Forelimb muscle (tissue), 1 donor: ENCODE measurements around the gene BICD2. TPM values are rescaled to one million over a fixed set of nuclear protein-coding genes. Genes with fewer than 3 reads are reported as not detected.

Experiments used
- DNase-seq: peaks from one replicate; pipeline ENCODE4 v3.0.0-alpha.2; 2013; ENCODE audit warnings: low read depth
- polyA plus RNA-seq: library from polyadenylated mRNA; unstranded; fragments of 120-200 nt; gene quantifications from one replicate; pipeline ENCODE4 v1.2.1, GENCODE V29; 2013; ENCODE audit not compliant: insufficient read length

The BICD2 gene
- polyA plus RNA-seq, 1 donor = 25.2 TPM

DNA sequence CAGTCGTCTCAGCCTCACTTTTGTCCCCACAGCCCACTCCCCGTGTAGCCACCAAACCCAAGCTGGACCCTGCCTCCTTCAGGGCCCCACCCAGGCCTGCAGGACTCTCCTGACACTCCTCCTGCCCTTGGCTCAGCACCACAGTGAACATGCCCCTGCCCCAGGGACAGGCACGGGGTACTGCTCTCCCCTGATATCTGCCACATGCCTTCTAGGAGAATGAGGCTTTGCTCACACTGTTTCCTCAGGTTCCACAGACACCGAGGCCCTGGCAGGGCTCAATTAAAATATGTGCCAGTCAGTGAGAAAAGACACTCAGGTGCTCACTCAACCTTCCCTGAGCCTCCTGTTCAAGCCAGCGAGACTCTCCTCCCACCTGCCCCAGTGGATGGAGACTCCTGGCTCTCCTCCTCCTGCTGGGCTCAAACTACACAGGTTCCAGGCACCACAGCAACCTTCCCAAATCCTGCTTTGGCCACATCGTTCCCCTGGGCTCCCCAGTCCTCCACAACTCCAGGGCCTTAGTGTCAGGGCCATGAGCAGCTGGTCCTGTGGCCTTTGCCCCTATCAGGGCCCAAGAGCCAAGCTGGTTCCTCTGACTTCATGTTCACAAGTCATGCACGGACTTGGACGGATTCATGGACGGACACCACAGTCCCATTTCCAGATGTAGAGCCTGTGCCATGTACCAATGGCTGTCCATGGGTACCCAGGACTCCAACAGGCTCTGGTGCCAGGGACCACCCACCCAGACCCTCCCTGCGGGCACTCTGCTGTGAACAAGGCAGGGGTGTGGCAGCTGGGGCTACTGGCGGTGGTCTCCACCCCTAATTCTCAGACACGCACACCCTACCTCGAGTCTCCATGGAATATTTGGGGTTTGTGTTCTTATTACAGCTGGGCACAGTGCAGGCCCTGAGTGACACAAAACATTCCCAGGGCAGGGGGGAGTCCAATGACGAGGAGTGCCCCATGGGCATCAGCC lies 36.6 kb downstream of the BICD2 start:
- DNase-seq = no peak

DNA sequence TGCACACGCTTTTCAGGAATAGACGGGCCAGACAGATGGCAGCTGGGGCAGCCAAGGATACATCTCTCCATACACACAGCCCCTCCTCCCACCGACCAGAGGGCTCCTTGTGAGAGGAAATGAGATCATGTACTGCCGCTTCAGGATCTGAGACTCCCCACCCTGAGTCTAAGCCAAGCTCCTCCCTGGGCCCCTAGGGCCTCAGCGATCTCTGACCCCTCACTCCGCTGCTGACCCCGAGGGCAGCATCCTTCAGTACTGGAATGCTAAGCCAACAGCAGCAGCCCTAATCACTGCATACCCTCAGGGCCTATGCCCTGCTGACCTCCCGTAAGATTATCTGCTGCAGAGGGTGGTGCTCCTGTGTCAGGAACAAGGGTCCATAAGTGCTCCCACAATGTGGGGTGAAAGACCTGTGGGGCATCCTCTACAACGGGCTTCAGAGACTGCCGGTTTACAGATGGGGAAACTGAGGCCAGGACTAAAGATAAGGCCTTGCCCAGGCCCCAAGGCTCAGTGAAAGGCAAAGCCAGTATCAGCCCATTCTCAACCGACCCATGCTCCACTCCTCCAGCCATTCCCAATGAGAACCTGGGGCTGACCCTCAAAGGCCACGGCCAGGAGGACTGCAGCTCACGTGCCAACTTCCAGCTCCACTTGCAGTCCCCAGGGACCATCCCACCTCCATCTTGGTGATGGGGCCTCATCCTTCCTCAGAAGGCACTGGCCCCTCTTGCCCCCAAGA lies 37.5 kb downstream of the BICD2 start:
- DNase-seq = no peak

DNA sequence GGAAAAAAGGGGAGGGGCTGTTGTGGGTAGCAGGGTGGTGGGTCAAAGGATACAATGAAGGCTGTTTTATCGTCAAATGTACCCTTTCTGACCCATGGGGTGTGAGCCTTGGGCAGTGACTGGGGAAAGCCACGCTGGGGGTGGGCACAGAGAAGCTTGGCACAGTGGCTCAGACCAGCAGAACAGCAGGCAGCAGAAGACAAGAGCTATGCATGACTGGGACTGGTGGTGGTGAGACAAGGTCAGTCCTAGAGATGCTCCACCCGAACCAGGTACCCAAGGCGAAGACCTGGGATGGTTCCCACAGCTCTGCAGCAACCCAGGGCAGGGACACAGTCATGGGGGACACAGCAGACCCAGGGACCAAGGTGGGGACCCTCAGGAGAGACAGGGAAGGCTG lies 38.3 kb downstream of the BICD2 start:
- DNase-seq = no peak

DNA sequence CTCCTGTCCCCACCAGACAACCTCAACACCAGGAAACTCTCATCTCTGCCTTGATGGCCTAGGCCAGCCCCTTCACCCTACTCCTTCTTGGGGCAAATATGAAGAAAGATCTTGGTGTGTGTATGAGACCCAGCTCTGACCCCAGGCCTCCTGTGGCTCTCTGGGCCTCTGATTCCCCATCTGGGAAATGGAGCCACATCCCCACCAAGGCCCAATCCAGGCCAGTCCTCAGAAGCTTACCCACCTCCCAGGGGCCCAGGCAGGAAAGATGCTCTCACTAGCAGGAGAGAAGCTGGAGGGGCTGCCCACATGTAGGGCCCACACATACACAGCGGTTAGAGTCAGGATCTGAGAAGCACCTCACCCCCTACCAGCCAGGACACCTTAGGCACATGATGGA lies 38.9 kb downstream of the BICD2 start:
- DNase-seq = no peak

DNA sequence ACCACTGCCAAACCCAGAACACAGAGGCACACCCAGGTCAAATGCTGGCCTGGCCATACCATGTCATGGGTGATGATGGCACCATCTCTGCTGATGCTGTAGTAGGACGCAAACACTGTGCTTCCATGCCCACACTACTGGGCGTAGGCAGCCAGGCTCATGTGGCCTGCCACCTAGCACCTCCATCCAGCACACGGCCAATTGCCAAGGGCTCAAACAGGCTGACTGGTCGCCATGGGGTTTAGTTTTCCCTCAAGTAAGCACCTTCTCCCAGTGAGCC lies 39.4 kb downstream of the BICD2 start:
- no peak for DNase-seq

GRCh38 chr9:92724528-92725265 lies 39.9 kb downstream of the BICD2 start:
- no peak for DNase-seq

- no peak for DNase-seq
Observed at GRCh38 chr9:92723801-92724323, 40.8 kb downstream of the BICD2 start.

DNA sequence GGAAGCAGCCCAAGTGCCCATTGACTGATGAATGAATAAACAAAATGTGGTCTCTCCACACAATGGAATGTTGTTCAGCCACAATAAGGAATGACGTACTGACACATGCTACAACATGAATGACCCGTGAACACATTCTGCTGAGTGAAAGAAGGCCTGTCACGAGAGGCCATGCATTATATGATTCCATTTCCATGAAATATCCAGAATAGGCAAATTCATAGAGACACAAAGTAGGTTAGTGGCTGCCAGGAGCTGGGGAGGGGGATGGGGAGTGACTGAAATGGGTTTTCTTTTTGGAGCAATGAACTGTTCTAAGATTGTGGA lies 41.4 kb downstream of the BICD2 start:
- DNase-seq = no peak

DNA sequence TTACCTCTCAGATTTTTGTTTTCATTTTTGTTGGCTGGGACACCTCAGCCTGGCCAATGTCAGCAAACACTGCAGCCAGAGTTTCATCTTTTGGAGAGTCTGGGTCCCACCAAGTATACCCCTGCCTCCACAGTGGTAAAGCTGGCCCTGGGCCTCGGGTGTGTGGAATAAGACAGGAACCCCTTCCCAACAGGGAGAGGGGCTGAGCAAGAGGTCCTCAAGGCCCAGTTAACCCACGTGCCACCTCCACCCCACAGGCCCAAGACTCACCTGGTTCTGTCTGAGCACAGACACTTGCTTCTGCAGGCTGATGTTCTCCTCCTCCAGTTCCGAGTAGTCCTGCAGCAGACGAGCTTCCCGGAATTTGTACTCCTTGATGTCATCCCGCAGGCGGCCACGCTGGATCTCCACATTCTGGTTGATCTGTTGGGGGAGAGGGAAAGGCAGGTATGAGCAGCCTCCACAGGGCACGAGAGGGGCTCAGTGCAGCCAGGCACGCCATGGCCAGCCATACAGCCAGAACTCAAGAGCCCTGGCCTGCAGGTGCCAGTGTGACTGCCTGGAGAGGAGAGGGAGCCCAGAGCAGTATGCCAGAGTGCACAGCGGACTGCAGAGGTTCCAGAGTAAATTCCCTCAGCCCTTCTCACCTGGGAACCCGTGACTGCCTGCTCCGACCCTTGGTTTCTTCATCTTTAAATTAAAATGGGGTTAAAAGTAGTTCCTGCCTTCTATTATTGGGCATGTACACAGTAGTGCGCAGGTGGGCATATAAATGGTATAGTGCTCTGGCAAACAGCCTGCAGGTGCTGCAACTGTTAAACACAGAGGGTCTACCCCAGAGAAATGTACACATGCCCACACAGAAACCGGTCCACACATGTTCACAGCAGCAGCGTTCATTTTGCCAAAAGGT lies 42.0 kb downstream of the BICD2 start:
- no peak for DNase-seq

DNA sequence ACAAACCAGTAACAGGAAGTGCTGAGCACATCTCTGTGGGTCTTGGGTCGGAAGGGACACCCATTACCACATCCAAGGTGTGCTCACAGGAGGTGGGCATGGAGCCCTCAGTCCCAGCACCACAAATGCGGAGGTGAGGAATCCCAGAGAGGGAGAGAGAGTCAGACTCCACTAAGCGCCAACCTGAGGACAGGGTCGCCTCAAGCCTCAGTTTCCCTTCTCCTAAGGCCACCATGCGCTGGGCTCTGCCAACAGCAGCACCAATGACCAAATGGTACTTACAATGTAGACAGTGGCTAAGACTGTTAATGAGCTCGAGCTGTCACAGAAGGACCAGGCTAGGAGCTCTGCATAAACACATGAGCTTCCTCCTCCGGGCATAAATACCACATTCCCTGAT lies 43.1 kb downstream of the BICD2 start:
- no peak for DNase-seq

- no peak for DNase-seq
Observed at GRCh38 chr9:92720807-92721535, 43.7 kb downstream of the BICD2 start.

DNA sequence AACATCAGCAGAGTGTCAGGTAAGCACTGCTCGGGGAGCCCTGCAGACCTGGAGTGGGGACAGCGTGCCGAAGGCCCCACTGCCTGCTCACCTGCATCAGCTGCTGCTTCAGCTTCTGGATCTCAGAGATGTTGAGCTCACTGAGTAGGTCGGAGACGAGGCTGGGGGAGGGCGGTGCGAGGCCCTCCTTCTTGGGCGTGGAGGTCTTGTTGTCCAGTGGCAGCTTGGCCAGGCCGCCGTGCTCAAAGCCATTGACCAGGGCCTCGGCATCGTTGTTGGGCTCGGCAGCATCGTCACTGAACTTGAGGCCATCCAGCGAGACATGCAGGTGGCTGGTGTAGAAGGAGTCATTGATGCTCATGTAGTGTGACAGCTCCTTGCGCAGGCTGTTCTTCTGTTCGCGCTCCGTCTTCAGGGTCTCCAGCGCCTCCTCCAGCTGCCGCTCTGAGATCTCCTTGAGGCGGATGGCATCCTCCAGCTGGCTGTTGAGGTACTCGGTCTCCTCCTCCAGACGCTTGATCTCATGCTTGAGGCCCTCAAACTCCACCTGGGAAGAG lies 44.3 kb downstream of the BICD2 start:
- DNase-seq = no peak

- no peak for DNase-seq
Observed at GRCh38 chr9:92719028-92719647, 45.5 kb downstream of the BICD2 start.

- no peak for DNase-seq
Observed at GRCh38 chr9:92718086-92719001, 46.3 kb downstream of the BICD2 start.

- no peak for DNase-seq
Observed at GRCh38 chr9:92717201-92718085, 47.2 kb downstream of the BICD2 start.

DNA sequence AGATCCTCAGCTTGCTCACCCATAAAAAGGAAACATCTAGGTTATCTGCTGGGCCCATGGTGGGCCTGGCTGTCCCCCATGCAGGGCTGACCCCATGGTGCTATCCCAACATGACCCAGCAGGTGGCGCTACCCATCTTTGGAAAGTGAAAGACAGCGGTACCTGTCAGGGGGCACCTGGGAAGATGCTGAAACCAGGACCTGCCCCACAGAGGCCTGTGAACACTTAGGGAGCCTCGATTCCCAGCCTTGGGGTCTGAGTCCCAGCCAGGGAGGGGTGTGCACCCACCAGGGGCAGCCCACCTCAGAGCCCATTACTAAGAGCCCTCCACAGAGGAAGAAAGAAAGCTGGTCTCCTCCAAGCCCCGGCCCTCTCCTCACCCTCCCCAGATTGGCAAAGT lies 48.1 kb downstream of the BICD2 start:
- DNase-seq = no peak

DNA sequence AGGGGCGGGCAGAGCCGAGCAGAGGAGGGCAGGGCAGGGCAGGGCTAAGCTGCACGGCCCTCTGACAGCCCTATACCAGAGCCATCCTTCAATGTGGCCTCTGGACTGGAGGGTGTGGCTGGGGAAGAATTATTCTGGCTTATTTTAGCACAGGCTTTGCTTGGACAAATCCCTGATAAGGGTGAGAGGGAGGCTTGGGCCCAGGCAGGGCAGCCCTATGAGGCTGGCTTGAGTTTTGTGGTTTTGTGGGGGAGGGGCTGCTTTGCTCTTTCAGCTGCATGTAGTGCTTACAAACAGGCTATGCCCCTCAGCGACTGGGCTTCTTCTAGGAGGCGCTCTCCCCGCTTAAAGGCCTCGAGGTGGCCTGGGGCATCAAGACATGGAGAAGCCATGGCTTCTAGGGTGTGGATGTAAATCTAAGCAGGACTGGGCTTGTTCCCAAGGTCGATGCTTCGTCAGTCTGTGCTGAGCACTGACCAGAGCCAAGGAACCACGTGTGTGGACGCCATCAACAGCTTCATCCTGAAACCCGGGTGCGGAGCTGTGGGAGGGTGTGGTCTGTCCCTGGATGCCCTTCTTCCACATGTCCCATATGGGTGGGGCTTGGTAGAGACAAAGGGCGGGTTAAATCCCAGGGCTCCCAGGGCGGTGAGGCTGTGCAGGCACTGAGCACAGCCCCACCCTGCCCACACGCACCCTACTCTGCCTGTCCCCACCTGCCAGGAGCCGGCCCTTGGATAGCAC lies 49.0 kb downstream of the BICD2 start:
- no peak for DNase-seq
